ENCODE data around the gene NDUFV3. TPM values are rescaled to one million over a fixed set of nuclear protein-coding genes. Genes with fewer than 3 reads are reported as not detected.

NDUFV3 gene
- total and polyA plus RNA-seq, 2 of the 13 experiments (the other 11 are each of a cell fraction or from before 2014, with no cell fraction given): 14.2 to 29.6 TPM

- TF ChIP-seq YY1 (IDR thresholded peaks at IDR 0.05; ENCODE audit: insufficient read depth, insufficient replicate concordance, low read depth, low read length) (peak; percentile 86), YEATS2 (CRISPR knock-in tag; IDR thresholded peaks at IDR 0.05; ENCODE audit: borderline replicate concordance) (peak; percentile 85), TEF (CRISPR knock-in tag; IDR thresholded peaks at IDR 0.05) (no peak), KDM5B (CRISPR knock-in tag; IDR thresholded peaks at IDR 0.05; ENCODE audit: borderline replicate concordance) (peak; percentile 58), ZNF570 (CRISPR knock-in tag; IDR thresholded peaks at IDR 0.05; ENCODE audit: borderline replicate concordance) (no peak), ZSCAN12 (CRISPR knock-in tag; IDR thresholded peaks at IDR 0.05) (0 out of 2 replicates have a peak, but pooled peaks have one; percentile 44), ARID3A (IDR thresholded peaks at IDR 0.05; ENCODE audit: low read depth, low read length) (no peak), SIX4 (CRISPR knock-in tag; IDR thresholded peaks at IDR 0.05) (no peak), RARG (CRISPR knock-in tag; IDR thresholded peaks at IDR 0.05; ENCODE audit: low read depth) (no peak; the same call in 1 of the 2 replicates), RORA (CRISPR knock-in tag; IDR thresholded peaks at IDR 0.05) (no peak), ZNF326 (CRISPR knock-in tag; IDR thresholded peaks at IDR 0.05; ENCODE audit: borderline replicate concordance) (no peak), ZNF75D (CRISPR knock-in tag; IDR thresholded peaks at IDR 0.05; ENCODE audit: borderline replicate concordance) (no peak), SNAPC5 (CRISPR knock-in tag; IDR thresholded peaks at IDR 0.05; ENCODE audit: borderline replicate concordance) (no peak), ZNF883 (CRISPR knock-in tag; IDR thresholded peaks at IDR 0.05; ENCODE audit: not compliant biosample characterization) (peak; percentile 20), IRX3 (CRISPR knock-in tag; IDR thresholded peaks at IDR 0.05; ENCODE audit: borderline replicate concordance, low read depth) (no peak), ELF3 (CRISPR knock-in tag; IDR thresholded peaks at IDR 0.05) (no peak), SRF (IDR thresholded peaks at IDR 0.05; ENCODE audit: low read depth, low read length) (peak; percentile 68; the same call in 1 of the 2 replicates)
- TF ChIP-seq, protein P1, sequence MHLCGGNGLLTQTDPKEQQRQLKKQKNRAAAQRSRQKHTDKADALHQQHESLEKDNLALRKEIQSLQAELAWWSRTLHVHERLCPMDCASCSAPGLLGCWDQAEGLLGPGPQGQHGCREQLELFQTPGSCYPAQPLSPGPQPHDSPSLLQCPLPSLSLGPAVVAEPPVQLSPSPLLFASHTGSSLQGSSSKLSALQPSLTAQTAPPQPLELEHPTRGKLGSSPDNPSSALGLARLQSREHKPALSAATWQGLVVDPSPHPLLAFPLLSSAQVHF (CRISPR knock-in tag; IDR thresholded peaks at IDR 0.05): 0 out of 2 replicates have a peak, but pooled peaks have one; percentile 64
- TF ChIP-seq, protein P2, sequence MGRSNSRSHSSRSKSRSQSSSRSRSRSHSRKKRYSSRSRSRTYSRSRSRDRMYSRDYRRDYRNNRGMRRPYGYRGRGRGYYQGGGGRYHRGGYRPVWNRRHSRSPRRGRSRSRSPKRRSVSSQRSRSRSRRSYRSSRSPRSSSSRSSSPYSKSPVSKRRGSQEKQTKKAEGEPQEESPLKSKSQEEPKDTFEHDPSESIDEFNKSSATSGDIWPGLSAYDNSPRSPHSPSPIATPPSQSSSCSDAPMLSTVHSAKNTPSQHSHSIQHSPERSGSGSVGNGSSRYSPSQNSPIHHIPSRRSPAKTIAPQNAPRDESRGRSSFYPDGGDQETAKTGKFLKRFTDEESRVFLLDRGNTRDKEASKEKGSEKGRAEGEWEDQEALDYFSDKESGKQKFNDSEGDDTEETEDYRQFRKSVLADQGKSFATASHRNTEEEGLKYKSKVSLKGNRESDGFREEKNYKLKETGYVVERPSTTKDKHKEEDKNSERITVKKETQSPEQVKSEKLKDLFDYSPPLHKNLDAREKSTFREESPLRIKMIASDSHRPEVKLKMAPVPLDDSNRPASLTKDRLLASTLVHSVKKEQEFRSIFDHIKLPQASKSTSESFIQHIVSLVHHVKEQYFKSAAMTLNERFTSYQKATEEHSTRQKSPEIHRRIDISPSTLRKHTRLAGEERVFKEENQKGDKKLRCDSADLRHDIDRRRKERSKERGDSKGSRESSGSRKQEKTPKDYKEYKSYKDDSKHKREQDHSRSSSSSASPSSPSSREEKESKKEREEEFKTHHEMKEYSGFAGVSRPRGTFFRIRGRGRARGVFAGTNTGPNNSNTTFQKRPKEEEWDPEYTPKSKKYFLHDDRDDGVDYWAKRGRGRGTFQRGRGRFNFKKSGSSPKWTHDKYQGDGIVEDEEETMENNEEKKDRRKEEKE (IDR thresholded peaks at IDR 0.05): no peak
- TF ChIP-seq, protein P3, sequence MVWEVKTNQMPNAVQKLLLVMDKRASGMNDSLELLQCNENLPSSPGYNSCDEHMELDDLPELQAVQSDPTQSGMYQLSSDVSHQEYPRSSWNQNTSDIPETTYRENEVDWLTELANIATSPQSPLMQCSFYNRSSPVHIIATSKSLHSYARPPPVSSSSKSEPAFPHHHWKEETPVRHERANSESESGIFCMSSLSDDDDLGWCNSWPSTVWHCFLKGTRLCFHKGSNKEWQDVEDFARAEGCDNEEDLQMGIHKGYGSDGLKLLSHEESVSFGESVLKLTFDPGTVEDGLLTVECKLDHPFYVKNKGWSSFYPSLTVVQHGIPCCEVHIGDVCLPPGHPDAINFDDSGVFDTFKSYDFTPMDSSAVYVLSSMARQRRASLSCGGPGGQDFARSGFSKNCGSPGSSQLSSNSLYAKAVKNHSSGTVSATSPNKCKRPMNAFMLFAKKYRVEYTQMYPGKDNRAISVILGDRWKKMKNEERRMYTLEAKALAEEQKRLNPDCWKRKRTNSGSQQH (CRISPR knock-in tag; IDR thresholded peaks at IDR 0.05; ENCODE audit: low read depth): peak; percentile 85; the same call in 1 of the 2 replicates
Measured at GRCh38 chr21:42878993-42879787, 13.9 kb upstream of the NDUFV3 start, which contains the start of gene WDR4 (continued).
